HL-60 (cell line): ENCODE results near the gene TRIB2.

Source experiments
- GABPA ChIP-seq: IDR thresholded peaks from 2 replicates; pipeline ENCODE4 v1.6.1; 2012; ENCODE audit warnings: low read depth
- POLR2AphosphoS5 ChIP-seq: IDR thresholded peaks from 2 replicates; pipeline ENCODE4 v1.6.1; 2012; ENCODE audit warnings: low read depth
- SPI1 ChIP-seq: IDR thresholded peaks from 2 replicates; pipeline ENCODE4 v1.6.1; 2012; ENCODE audit warnings: low read depth, mild to moderate bottlenecking, borderline replicate concordance
- TF ChIP-seq, protein P1 (sequence below): IDR thresholded peaks from one replicate; pipeline ENCODE4 v1.5.1; 2011; ENCODE audit warnings: low read length, control low read depth, inconsistent platforms; ENCODE audit not compliant: insufficient read depth
- TF ChIP-seq, protein P2 (sequence below): IDR thresholded peaks from 2 replicates; pipeline ENCODE4 v1.6.1; 2012; ENCODE audit warnings: low read depth; ENCODE audit not compliant: insufficient replicate concordance

DNA sequence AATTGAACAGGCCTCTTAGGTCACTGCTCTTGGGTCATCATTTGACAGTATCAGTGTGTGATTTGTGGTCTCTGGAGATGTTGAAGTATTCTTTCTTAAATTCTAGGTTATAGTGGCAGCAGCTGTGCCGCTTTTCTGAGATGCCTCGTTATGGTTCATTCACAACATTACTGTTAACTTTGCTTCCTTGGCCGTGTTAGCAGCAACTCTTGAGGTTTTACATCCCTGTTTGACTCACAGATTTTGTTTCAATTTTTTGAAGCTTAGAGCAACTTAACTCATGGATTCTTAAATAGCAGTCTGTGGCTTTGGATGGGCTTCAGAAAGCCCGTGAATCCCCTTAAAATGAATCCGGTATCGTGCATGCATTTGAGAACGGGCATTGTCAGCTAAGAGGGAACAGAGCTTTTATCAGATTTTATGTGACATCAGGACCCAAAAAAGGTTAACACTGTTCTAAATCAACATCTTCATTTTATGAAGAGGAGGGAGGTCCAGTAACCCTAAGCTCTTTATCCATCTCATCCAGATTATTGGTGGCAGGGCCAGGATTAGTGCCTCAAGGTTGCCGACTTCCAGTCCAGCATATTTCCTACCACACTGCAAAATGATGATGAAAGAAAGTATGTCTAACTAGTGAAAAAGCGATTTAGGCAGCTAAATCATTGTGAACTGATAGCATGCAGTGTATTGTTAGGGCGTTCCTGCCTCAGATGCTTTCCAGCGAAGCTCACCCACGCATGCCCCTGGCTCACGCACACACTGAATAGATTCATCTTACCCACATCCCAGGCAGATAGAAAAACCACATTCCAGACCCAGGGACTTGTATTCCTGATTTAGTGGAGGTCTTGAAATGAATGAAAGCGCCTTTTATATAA is 5.1 kb downstream of the TRIB2 start:
- TF ChIP-seq, protein P1, sequence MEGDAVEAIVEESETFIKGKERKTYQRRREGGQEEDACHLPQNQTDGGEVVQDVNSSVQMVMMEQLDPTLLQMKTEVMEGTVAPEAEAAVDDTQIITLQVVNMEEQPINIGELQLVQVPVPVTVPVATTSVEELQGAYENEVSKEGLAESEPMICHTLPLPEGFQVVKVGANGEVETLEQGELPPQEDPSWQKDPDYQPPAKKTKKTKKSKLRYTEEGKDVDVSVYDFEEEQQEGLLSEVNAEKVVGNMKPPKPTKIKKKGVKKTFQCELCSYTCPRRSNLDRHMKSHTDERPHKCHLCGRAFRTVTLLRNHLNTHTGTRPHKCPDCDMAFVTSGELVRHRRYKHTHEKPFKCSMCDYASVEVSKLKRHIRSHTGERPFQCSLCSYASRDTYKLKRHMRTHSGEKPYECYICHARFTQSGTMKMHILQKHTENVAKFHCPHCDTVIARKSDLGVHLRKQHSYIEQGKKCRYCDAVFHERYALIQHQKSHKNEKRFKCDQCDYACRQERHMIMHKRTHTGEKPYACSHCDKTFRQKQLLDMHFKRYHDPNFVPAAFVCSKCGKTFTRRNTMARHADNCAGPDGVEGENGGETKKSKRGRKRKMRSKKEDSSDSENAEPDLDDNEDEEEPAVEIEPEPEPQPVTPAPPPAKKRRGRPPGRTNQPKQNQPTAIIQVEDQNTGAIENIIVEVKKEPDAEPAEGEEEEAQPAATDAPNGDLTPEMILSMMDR = no peak
- TF ChIP-seq, protein P2, sequence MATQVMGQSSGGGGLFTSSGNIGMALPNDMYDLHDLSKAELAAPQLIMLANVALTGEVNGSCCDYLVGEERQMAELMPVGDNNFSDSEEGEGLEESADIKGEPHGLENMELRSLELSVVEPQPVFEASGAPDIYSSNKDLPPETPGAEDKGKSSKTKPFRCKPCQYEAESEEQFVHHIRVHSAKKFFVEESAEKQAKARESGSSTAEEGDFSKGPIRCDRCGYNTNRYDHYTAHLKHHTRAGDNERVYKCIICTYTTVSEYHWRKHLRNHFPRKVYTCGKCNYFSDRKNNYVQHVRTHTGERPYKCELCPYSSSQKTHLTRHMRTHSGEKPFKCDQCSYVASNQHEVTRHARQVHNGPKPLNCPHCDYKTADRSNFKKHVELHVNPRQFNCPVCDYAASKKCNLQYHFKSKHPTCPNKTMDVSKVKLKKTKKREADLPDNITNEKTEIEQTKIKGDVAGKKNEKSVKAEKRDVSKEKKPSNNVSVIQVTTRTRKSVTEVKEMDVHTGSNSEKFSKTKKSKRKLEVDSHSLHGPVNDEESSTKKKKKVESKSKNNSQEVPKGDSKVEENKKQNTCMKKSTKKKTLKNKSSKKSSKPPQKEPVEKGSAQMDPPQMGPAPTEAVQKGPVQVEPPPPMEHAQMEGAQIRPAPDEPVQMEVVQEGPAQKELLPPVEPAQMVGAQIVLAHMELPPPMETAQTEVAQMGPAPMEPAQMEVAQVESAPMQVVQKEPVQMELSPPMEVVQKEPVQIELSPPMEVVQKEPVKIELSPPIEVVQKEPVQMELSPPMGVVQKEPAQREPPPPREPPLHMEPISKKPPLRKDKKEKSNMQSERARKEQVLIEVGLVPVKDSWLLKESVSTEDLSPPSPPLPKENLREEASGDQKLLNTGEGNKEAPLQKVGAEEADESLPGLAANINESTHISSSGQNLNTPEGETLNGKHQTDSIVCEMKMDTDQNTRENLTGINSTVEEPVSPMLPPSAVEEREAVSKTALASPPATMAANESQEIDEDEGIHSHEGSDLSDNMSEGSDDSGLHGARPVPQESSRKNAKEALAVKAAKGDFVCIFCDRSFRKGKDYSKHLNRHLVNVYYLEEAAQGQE = no peak
- TF ChIP-seq SPI1 (no peak), GABPA (no peak), POLR2AphosphoS5 (no peak)
